Adrenal gland (tissue), 12 donors: ENCODE data around the gene SH3PXD2B. TPM values are rescaled to one million over a fixed set of nuclear protein-coding genes. Genes with fewer than 3 reads are reported as not detected.

Experiments used
- DNase-seq, 7 donors: peaks; one replicate each; pipeline ENCODE4 v3.0.0-alpha.2; 2019 to 2020
- H3K27ac ChIP-seq, 5 donors: fragments of 200-600 bp; sonication (generic) in 4 of 5; 1 replicate in 3 of 5; 2 replicates in 2 of 5; pipeline versions ENCODE4 v1.5.1 to v1.8.0; 2016 to 2020; ENCODE audit warnings: mild to moderate bottlenecking in 1 of 5
- H3K27me3 ChIP-seq: fragments of 200-600 bp; 2 replicates; pipeline ENCODE4 v1.8.0; 2021
- H3K36me3 ChIP-seq, 2 donors: fragments of 200-600 bp; replicated peaks in 1 of 2; 1 replicate in 1 of 2; 2 replicates in 1 of 2; pipeline versions ENCODE4 v1.5.1 to v1.8.0; 2018 to 2022
- H3K4me1 ChIP-seq, 2 donors: fragments of 200-600 bp; replicated peaks in 1 of 2; 1 replicate in 1 of 2; 2 replicates in 1 of 2; pipeline versions ENCODE4 v1.5.1 to v1.8.0; 2018 to 2021
- H3K4me3 ChIP-seq, 4 donors: fragments of 200-600 bp; sonication (generic) in 3 of 4; one replicate each; pipeline ENCODE4 v1.5.1; 2016 to 2018
- H3K9me3 ChIP-seq, 3 donors: fragments of 200-600 bp; sonication (generic) in 1 of 3; replicated peaks in 1 of 3; 1 replicate in 2 of 3; 2 replicates in 1 of 3; pipeline versions ENCODE4 v1.5.1 to v1.8.0; 2016 to 2021
- POLR2A ChIP-seq, 2 donors: fragments of 450-650 bp; IDR thresholded peaks; one replicate each; pipeline ENCODE4 v1.6.1; 2017; ENCODE audit warnings: antibody characterized with exemption in 2 of 2, mild to moderate bottlenecking in 2 of 2, moderate library complexity in 1 of 2
- WGBS, 4 donors: extraction: QIAGEN DNeasy Blood & Tissue Kit in 2 of 4; methylation state at CpG; one replicate each; pipeline versions ENCODE4 v1.1.5 to v1.1.7; 2013 to 2017; 5-methylcytosine and 5-hydroxymethylcytosine counted together
- intact Hi-C, 2 donors: fragments of 100-400 bp; cut with DNase I; formaldehyde crosslinking; loops; one replicate each; pipeline versions ENCODE4 v1.14.1 to v1.15.0; 2022 to 2023
- polyA plus RNA-seq, 3 donors: library from polyadenylated mRNA; stranded (reverse); fragments of 200-250 nt in 2 of 3; fragments of 350-450 nt in 1 of 3; fragmentation: Illumina TruSeq in 1 of 3; extraction: RNeasy Lipid Tissue Mini Kit (QIAGEN cat#74804) in 1 of 3; gene quantifications; one replicate each; pipeline ENCODE4 v1.2.3, GENCODE V29; 2013 to 2014
- total RNA-seq, 9 donors: library from RNA; depleted of rRNA in 4 of 9; stranded (reverse); fragments of >200 nt in 4 of 9; fragments of 120-200 nt in 1 of 9; fragmentation: NEBNext Ultra II Directional in 1 of 9; extraction: Animal tissue kit (Norgen Biotek cat#: 25700) in 1 of 9; gene quantifications; one replicate each; pipeline versions ENCODE4 v1.1.0 to v1.2.4, GENCODE V29; 2013 to 2023
- TF ChIP-seq, protein P1 (sequence below), 6 experiments: fragments of 450-650 bp in 4 of 6; fragments of 200-600 bp in 2 of 6; sonication (generic) in 1 of 6; IDR thresholded peaks; 1 replicate in 5 of 6; 2 replicates in 1 of 6; pipeline versions ENCODE4 v1.5.1 to v1.8.0; 2016 to 2021; ENCODE audit warnings: antibody characterized with exemption in 6 of 6, mild to moderate bottlenecking in 2 of 6, moderate library complexity in 1 of 6
- donor health status: healthy with polysubstance abuse.
- donor health status: Bipolar disorder and iron deficiency.
- donor health status: DM: yes; HTN: yes; CAD: no.
- donor health status: DM: no; HTN: no; CAD: no.
- donor health status: DM: no; HTN: no; CAD: no.
- donor health status: DM: yes; HTN: yes; CAD: no.

Gene SH3PXD2B
- total and polyA plus RNA-seq, 12 donors = 15.2 to 111 (median 51.5) TPM

DNA sequence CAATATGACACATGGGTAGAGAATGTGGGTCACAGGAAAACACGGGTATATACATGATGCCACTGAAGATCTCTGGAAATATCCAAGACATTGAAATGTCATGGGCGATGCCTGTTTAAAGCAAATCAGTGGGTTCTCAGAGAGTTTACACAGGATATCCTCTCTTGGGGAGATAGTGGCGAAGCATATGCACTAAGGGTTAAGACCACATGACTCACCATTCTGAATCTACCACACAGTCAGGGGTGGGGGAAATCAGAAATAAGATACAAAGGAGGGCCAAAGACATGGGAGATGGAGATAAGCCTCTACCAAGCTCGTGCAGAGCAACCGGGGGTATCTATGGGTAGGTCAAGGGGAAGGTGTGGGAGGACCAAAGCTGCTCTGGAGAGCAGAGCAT, 58.8 kb downstream of the SH3PXD2B start:
- peak in 1 of 7 donors; percentile 1 for DNase-seq
- H3K27me3 ChIP-seq = no peaks in the 10 kb centered on the region
- H3K4me1 ChIP-seq = peaks cover 3 to 11% of the 10 kb centered on the region in 2 donors
- no peak overlapping the region for H3K27ac ChIP-seq
- no peak overlapping the region for H3K4me3 ChIP-seq
- intact Hi-C loops = no loop called here
- peaks cover 0 to 26% of the 10 kb centered on the region in 2 donors for H3K36me3 ChIP-seq
- WGBS, 4 donors = 69 to 87% (median 81%) methylated on average over 5 of the region's 5 CpGs
- no peak for TF ChIP-seq POLR2A (IDR thresholded peaks at IDR 0.05)
- TF ChIP-seq, protein P1, sequence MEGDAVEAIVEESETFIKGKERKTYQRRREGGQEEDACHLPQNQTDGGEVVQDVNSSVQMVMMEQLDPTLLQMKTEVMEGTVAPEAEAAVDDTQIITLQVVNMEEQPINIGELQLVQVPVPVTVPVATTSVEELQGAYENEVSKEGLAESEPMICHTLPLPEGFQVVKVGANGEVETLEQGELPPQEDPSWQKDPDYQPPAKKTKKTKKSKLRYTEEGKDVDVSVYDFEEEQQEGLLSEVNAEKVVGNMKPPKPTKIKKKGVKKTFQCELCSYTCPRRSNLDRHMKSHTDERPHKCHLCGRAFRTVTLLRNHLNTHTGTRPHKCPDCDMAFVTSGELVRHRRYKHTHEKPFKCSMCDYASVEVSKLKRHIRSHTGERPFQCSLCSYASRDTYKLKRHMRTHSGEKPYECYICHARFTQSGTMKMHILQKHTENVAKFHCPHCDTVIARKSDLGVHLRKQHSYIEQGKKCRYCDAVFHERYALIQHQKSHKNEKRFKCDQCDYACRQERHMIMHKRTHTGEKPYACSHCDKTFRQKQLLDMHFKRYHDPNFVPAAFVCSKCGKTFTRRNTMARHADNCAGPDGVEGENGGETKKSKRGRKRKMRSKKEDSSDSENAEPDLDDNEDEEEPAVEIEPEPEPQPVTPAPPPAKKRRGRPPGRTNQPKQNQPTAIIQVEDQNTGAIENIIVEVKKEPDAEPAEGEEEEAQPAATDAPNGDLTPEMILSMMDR (IDR thresholded peaks at IDR 0.05) = no peak
- H3K9me3 ChIP-seq = no peaks in the 10 kb centered on the region

DNA sequence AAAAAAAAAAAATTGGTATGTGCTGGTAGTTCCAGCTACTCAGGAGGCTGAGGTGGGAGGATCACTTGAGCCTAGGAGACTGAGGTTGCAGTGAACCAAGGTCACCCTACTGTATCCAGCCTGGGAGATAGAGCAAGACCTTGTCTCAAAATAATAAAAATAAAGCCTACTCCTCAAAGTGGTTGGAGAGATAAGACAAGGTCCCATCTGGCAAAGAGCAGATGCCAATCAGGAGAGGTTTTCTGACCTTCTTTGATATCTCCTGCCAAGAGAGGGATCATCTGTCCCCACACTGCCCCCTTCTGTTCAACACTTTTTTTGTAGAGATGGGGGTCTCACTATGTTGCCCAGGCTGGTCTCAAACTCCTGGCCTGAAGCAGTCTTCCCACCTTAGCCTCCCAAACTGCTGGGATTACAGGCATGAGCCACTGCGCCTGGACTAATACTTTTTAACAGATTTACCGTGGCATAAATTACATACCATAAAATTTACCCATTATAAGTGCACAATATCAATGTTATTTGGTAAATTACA, 64.7 kb downstream of the SH3PXD2B start:
- H3K27ac ChIP-seq = no peak overlapping the region
- no peaks in the 10 kb centered on the region for H3K4me1 ChIP-seq
- intact Hi-C loops = no loop called here
- TF ChIP-seq POLR2A (IDR thresholded peaks at IDR 0.05) = no peak
- TF ChIP-seq, protein P1 (IDR thresholded peaks at IDR 0.05) = no peak
- H3K36me3 ChIP-seq = peaks cover 0 to 35% of the 10 kb centered on the region in 2 donors
- H3K27me3 ChIP-seq = no peaks in the 10 kb centered on the region
- H3K4me3 ChIP-seq = no peak overlapping the region
- WGBS, 4 donors = 45 to 100% (median 88%) methylated on average over 2 of the region's 2 CpGs
- no peak for DNase-seq
- H3K9me3 ChIP-seq = no peaks in the 10 kb centered on the region

DNA sequence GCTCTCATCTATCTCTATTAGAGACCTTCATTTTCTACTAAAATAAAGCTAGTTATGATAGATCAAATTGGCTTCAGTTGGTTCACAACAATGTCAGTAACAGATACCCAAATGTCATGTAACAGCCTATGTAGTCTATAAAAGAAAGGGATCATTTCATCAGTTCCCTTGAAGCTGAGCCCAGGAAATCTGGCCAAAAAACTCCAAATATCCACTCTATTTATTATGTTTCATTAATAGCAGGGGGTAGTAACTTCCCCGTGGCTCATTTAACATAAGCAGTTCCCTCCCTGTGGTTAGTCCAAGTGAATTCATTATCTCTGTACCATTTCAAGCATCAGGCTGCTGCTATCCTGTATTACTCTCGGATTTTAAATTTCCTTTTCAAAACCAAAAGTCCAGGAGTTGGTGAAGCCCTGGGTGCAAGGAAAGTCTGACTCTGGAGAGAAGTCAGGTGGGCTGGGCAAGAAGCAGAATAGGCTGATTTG, 66.0 kb downstream of the SH3PXD2B start:
- WGBS, 4 donors = 81 to 86% (median 85%) methylated on average over 2 of the region's 2 CpGs
- no peak overlapping the region for H3K4me3 ChIP-seq
- H3K27me3 ChIP-seq = no peaks in the 10 kb centered on the region
- no peak for DNase-seq
- intact Hi-C loops = no loop called here
- H3K36me3 ChIP-seq = peaks cover 0 to 26% of the 10 kb centered on the region in 2 donors
- no peak overlapping the region for H3K27ac ChIP-seq
- TF ChIP-seq POLR2A (IDR thresholded peaks at IDR 0.05) = no peak
- TF ChIP-seq, protein P1 (IDR thresholded peaks at IDR 0.05) = no peak
- H3K9me3 ChIP-seq = no peaks in the 10 kb centered on the region
- H3K4me1 ChIP-seq = no peaks in the 10 kb centered on the region

DNA sequence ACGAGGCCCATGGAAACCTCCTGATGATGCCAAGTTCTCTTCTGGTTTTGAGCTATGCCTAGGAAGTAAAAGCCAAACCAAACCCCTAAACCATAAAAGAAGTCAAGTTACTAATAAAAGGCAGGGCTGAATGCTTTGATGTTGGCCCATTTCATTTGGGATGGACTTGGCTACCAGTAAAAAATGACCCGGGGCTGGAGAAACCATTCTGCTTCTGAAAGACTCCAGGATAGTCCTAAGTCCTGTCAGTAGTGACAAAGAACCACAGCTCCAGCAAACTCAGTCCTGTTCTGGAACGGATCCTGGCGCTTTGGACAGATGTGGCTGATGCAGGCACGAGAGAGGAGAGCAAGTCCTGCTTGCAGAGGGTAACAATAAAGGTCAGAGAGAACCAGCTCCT, 68.6 kb downstream of the SH3PXD2B start:
- no peaks in the 10 kb centered on the region for H3K27me3 ChIP-seq

More for the DNA sequence above, 68.6 kb downstream of the SH3PXD2B start:
- Histone ChIP-seq H3K4me1 (peaks cover 0 to 5% of the 10 kb centered on the region in 2 donors), H3K36me3 (peaks cover 0 to 26% of the 10 kb centered on the region in 2 donors), H3K4me3 (no peak overlapping the region), H3K9me3 (no peaks in the 10 kb centered on the region), H3K27ac (no peak overlapping the region)
- DNase-seq = no peak
- 82 to 93% (median 90%) methylated on average over 5 of the region's 5 CpGs for WGBS, 4 donors
- intact Hi-C loops = no loop called here
- TF ChIP-seq, protein P1 (IDR thresholded peaks at IDR 0.05) = no peak
- TF ChIP-seq POLR2A (IDR thresholded peaks at IDR 0.05) = no peak
